Karpas-422 (cell line): ENCODE data around the gene KAT2A. TPM values are rescaled to one million over a fixed set of nuclear protein-coding genes. Genes with fewer than 3 reads are reported as not detected.
"Not testable (repeated sequence)": the region's sequence is repeated elsewhere in the genome, so short reads cannot be mapped to it uniquely, and the experiment has no call there.

Experiments
- DNase-seq: peaks from one replicate; pipeline ENCODE4 v3.0.0-alpha.2; 2015
- H2AFZ ChIP-seq: fragments of 200-600 bp; sonication (generic); 2 replicates; pipeline ENCODE4 v1.6.1; 2014; ENCODE audit warnings: antibody characterized with exemption, low read length, mixed read lengths
- H3K27ac ChIP-seq: fragments of 200-600 bp; sonication (generic); 2 replicates; pipeline ENCODE4 v1.5.1; 2014; ENCODE audit warnings: mild to moderate bottlenecking, low read length, moderate library complexity
- H3K27me3 ChIP-seq: fragments of 200-600 bp; sonication (generic); 2 replicates; pipeline ENCODE4 v1.6.1; 2014; ENCODE audit warnings: low read length, mixed read lengths
- H3K36me3 ChIP-seq: fragments of 200-600 bp; sonication (generic); 2 replicates; pipeline ENCODE4 v1.6.1; 2014; ENCODE audit warnings: low read length, mixed read lengths; ENCODE audit not compliant: insufficient read depth
- H3K4me1 ChIP-seq: fragments of 200-600 bp; sonication (generic); 2 replicates; pipeline ENCODE4 v1.6.1; 2014; ENCODE audit warnings: mild to moderate bottlenecking, low read length, mixed read lengths
- H3K4me2 ChIP-seq: fragments of 200-600 bp; sonication (generic); 2 replicates; pipeline ENCODE4 v1.6.1; 2014; ENCODE audit warnings: low read length, low read depth, mild to moderate bottlenecking; ENCODE audit not compliant: poor library complexity, severe bottlenecking
- H3K4me3 ChIP-seq: fragments of 200-600 bp; sonication (generic); 2 replicates; pipeline ENCODE4 v1.5.1; 2014; ENCODE audit warnings: mild to moderate bottlenecking, antibody characterized with exemption, low read length, mixed read lengths
- H3K79me2 ChIP-seq: fragments of 200-600 bp; sonication (generic); 2 replicates; pipeline ENCODE4 v1.6.1; 2014; ENCODE audit warnings: mild to moderate bottlenecking, low read length, mixed read lengths
- H3K9ac ChIP-seq: fragments of 200-600 bp; sonication (generic); 2 replicates; pipeline ENCODE4 v1.6.0; 2014; ENCODE audit warnings: low read length
- H3K9me2 ChIP-seq: fragments of 200-600 bp; sonication (generic), shearing (Covaris generic); replicated peaks from 2 replicates; pipeline ENCODE4 v1.6.0; 2014; ENCODE audit warnings: mild to moderate bottlenecking, low read length, moderate library complexity; ENCODE audit not compliant: insufficient read depth
- H3K9me3 ChIP-seq: fragments of 300-700, 200-600 bp; sonication (generic); 2 replicates; pipeline ENCODE4 v1.6.1; 2014; ENCODE audit warnings: low read length, mixed read lengths
- H4K20me1 ChIP-seq: fragments of 200-600 bp; sonication (generic); 2 replicates; pipeline ENCODE4 v1.6.1; 2014; ENCODE audit warnings: mild to moderate bottlenecking, antibody characterized with exemption, low read length, low read depth; ENCODE audit not compliant: insufficient read depth
- total RNA-seq: library from RNA; depleted of rRNA; stranded (reverse); fragments of >200 nt; shearing (Covaris generic); gene quantifications from 2 replicates; pipeline ENCODE4 v1.2.3, GENCODE V29; 2014; ENCODE audit warnings: low replicate concordance

The KAT2A gene
- total RNA-seq, 1 experiment from 2014 or later, result 26.7 TPM

DNA sequence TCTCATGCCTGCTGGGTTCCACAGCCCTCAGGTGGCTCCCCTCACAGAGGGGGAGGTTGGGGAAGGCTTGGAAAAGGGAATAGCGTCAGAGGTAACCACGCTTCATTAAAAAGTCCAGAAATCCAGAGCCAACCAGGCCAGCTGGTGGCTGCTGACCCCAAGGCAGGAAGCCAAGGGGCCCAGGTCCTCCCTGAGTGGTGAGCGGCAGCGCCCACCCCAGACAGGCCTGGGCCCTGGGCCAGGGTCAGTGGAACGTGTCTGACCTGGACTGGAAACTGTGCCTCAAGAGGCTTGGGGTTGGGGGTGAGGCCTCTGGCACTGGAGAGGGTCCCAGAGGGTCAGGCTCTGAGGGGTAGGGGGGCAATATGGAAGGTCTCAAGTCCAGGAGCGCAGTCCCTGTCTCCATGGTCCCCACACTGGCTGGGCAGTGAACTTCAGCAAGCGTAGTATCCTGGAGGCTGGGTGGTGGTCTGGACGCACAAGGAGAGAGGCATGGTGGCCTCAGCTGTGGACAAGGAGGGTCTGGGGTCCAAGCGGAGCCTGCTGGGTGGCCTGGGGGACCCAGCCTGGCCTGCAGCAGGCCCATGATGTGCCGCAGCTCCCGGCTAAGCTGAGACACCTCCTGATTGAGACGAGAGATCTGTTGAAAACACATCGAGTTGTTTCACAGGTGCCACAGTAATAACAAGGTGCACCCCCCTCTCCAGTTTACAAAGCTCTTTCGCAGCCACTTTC is 38.8 kb upstream of the KAT2A start:
- Histone ChIP-seq H3K36me3 (no peaks in the 10 kb centered on the region), H4K20me1 (no peaks in the 10 kb centered on the region), H3K79me2 (no peaks in the 10 kb centered on the region), H3K4me1 (peaks cover 4% of the 10 kb centered on the region; the same call in 1 of the 2 replicates), H3K27me3 (no peaks in the 10 kb centered on the region), H3K4me3 (no peak overlapping the region), H3K9me2 (no peaks in the 10 kb centered on the region), H3K27ac (no peak overlapping the region), H3K9ac (no peak overlapping the region), H3K4me2 (no peak overlapping the region), H2AFZ (no peak overlapping the region), H3K9me3 (no peaks in the 10 kb centered on the region)
- no peak for DNase-seq

DNA sequence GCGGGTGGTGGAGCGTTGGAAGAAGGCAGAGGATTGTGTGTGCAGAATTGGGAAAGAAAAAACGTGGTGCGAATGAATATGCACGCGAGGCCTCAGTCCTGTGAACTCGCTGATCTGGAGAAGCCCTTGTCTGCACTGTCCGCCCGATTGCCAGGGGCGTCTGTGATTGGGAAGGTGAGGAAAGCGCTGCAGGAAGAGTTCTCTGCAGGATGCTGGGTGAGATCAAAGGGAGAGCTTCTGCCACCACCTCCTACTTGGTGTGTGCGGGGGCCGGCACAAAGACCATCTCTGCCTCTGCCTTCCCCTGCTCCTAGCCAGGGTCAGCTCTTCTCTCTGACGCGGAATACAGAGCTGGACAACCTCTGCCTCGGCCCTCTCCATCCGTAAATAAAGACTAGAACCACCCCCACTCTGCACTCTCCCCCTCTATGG is 34.5 kb upstream of the KAT2A start:
- no peaks in the 10 kb centered on the region for H3K9me3 ChIP-seq
- H3K4me3 ChIP-seq, result peak overlapping the region; percentile 34; the same call in 1 of the 2 replicates
- peaks cover 41% of the 10 kb centered on the region for H3K79me2 ChIP-seq
- peaks cover 23% of the 10 kb centered on the region for H3K4me1 ChIP-seq
- H3K27me3 ChIP-seq, result no peaks in the 10 kb centered on the region
- no peak overlapping the region for H2AFZ ChIP-seq
- no peaks in the 10 kb centered on the region for H3K9me2 ChIP-seq
- H3K27ac ChIP-seq, result no peak overlapping the region
- no peaks in the 10 kb centered on the region; the same call in 1 of the 2 replicates for H3K36me3 ChIP-seq
- H4K20me1 ChIP-seq, result peaks cover 22% of the 10 kb centered on the region; the same call in 1 of the 2 replicates
- H3K9ac ChIP-seq, result no peak overlapping the region
- DNase-seq, result no peak
- no peak overlapping the region for H3K4me2 ChIP-seq

DNA sequence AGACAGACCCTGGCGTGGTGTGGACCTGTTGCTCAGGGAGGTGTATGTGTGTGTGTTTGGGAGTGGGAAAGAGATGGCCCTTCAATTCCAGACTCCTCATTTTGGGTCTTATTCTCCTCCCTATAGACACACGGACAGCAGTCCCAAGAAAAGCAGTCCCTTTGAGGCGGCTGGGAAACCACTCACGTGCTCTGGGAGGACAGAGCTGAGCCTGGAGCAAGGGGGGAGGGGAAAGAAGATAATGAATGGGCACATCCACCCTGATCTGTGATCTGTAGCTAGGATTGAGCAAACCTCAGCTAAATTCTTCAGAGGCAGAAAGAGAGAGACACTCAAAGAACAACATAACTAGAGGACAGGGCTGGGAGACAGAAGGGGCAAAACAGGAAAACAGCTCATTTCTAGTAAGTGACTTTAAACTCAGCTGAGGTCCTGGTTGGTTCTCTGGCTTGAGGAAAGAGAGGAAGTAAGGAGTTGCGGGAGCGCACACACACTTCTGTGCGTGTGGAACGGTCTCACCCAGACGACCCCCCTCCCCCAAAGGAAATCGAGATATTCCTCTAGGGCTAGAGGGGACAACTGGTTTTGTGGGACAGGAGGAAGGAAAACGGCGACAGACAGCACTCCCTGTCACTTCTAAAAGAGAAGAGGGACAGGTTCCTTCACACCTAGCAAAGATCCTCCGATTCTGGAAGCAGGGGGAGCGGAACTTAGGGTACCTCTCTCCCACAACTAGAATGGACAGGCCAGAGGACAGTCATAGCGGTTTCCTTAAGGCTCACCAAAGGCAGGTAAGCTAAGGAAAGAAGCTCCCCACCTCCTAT is 33.0 kb upstream of the KAT2A start:
- Histone ChIP-seq H4K20me1 (peaks cover 22% of the 10 kb centered on the region; the same call in 1 of the 2 replicates), H3K9me3 (no peaks in the 10 kb centered on the region), H2AFZ (no peak overlapping the region), H3K79me2 (peaks cover 54% of the 10 kb centered on the region), H3K27me3 (no peaks in the 10 kb centered on the region), H3K4me2 (peak overlapping the region; percentile 97), H3K9me2 (no peaks in the 10 kb centered on the region), H3K36me3 (no peaks in the 10 kb centered on the region; the same call in 1 of the 2 replicates), H3K4me3 (peak overlapping the region; percentile 89), H3K9ac (peak overlapping the region; percentile 93), H3K27ac (peak overlapping the region; percentile 33; the same call in 1 of the 2 replicates), H3K4me1 (peaks cover 23% of the 10 kb centered on the region)
- DNase-seq, result peak; percentile 66

DNA sequence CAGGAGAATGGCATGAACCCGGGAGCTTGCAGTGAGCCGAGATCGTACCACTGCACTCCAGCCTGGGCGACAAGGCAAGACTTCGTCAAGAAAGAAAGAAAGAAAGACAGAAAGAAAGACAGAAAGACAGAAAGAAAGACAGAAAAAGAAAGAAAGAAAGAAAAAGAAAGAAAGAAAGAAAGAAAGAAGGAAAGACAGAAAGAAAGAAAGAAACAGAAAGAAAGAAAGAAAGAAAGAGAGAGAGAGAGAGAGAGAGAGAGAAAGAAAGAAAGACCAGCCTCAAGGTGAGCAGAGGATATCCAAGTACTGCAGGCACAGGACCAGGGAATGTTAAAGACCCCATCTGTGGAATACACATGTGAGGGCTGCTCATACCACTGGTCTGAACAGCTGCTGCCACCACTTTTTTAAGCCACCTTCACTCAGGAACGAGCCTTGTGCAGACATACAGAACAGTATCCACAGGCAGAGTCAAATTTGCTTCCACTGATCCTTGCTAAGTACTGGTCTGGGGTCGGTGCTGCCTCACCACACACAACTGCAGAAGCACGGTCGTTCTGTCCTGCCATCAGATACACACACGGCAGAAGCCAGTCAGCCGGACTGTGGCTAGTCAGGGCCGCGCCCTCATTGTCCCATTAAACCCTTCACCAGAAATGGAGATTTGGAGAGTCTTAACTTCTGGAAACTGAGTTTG is 25.9 kb upstream of the KAT2A start:
- H4K20me1 ChIP-seq, result peaks cover 19% of the 10 kb centered on the region
- no peak overlapping the region for H3K27ac ChIP-seq
- H3K36me3 ChIP-seq, result peaks cover 6% of the 10 kb centered on the region; the same call in 1 of the 2 replicates

DNA sequence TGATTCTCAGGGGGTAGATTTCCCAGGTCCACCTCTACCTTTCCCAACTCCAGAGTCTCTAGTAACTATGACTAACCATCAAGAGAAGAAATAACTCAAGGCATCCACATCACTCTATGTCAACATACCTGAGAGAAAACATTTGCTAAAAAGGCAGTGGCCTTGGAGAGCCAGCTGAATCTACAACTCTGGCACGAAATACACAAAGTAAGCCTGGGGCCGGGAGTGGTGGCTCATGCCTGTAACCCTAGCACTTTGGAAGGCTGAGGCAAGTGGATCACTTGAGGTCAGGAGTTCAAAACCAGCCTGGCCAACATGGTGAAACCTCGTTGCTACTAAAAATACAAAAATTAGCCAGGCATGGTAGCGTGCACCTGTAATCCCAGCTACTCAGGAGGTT is 22.0 kb upstream of the KAT2A start:
- H3K4me1 ChIP-seq, result peaks cover 15% of the 10 kb centered on the region
- peaks cover 90% of the 10 kb centered on the region for H3K79me2 ChIP-seq
- H2AFZ ChIP-seq, H3K27ac ChIP-seq, H3K4me3 ChIP-seq, H3K9me2 ChIP-seq, H3K4me2 ChIP-seq, DNase-seq, H3K27me3 ChIP-seq, H3K9me3 ChIP-seq, H3K9ac ChIP-seq: not testable (repeated sequence)
- H4K20me1 ChIP-seq, result peaks cover 39% of the 10 kb centered on the region
- peaks cover 14% of the 10 kb centered on the region for H3K36me3 ChIP-seq

More for the DNA sequence above, 25.9 kb upstream of the KAT2A start:
- Histone ChIP-seq H3K79me2 (peaks cover 90% of the 10 kb centered on the region), H3K9me2 (no peaks in the 10 kb centered on the region), H3K4me2 (no peak overlapping the region), H3K27me3 (no peaks in the 10 kb centered on the region), H3K9me3 (no peaks in the 10 kb centered on the region), H3K4me3 (no peak overlapping the region), H3K4me1 (peaks cover 8% of the 10 kb centered on the region), H3K9ac (no peak overlapping the region), H2AFZ (no peak overlapping the region)
- no peak for DNase-seq

DNA sequence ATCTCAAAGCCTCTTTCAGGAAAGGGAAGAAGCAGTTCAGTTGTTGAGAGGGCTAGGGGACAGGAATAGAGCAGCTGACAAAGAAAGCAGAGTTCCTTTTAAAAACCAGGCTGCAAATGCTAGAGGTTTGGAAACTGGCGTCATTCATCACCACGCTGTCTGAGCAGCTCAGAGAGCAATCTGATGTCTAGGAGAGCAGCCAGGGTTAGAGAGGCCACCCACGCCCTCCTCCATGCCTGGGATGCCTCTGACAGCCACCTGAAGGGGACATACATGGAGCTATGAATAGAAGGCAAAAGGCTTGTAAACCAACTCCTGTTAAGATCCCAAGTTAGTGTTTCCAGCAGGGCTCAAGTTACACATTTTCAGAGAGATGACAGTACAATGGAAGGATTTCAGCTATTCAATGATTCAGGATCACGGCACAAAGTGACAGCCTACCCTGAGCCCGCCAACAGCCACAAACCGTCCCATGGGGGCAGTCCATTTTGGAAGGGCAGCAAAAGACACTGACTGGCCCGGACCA is 21.3 kb upstream of the KAT2A start:
- Histone ChIP-seq H3K9ac (no peak overlapping the region), H3K79me2 (peaks cover 92% of the 10 kb centered on the region), H4K20me1 (peaks cover 44% of the 10 kb centered on the region), H3K4me2 (no peak overlapping the region), H3K36me3 (peaks cover 17% of the 10 kb centered on the region), H3K9me2 (no peaks in the 10 kb centered on the region), H3K9me3 (no peaks in the 10 kb centered on the region), H3K27ac (no peak overlapping the region), H3K27me3 (no peaks in the 10 kb centered on the region), H3K4me1 (peaks cover 19% of the 10 kb centered on the region), H2AFZ (no peak overlapping the region), H3K4me3 (no peak overlapping the region)
- DNase-seq, result no peak

DNA sequence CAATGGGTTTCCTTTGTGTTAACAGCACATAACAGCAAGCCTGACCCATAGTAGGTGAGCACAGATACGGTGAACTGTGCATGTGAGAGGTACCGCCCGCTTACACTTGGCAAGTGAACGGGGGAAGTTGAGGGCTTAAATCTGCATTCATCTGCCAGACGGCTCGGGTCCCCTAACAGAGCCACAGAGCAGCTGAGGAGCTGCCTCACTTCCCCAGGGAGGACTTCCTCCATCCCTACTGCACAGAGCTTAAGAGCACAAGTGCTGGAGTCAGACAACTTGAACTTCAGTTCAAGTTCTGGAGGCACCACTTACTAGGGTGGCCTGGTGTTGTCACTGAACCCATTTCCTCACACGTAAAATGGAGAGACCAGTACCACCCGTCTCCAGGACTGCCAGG is 20.2 kb upstream of the KAT2A start:
- Histone ChIP-seq H2AFZ (no peak overlapping the region), H3K36me3 (peaks cover 17% of the 10 kb centered on the region), H3K27ac (no peak overlapping the region), H3K4me3 (no peak overlapping the region), H3K9me2 (no peaks in the 10 kb centered on the region), H3K9ac (no peak overlapping the region), H3K4me2 (no peak overlapping the region), H4K20me1 (peaks cover 47% of the 10 kb centered on the region), H3K79me2 (peaks cover 92% of the 10 kb centered on the region), H3K9me3 (no peaks in the 10 kb centered on the region), H3K27me3 (no peaks in the 10 kb centered on the region), H3K4me1 (peaks cover 26% of the 10 kb centered on the region)
- DNase-seq, result no peak
